HFFc6 (cell line): ENCODE measurements around the gene SEC23B. TPM values are rescaled to one million over a fixed set of nuclear protein-coding genes. Genes with fewer than 3 reads are reported as not detected.

ENCODE experiments used
- DNase-seq: peaks from one replicate; pipeline ENCODE4 v3.0.0-alpha.2; 2018
- H3K27ac Mint-ChIP-seq: 2 replicates; pipeline ENCODE4 v1.8.0; 2020; ENCODE audit warnings: mild to moderate bottlenecking, mixed read lengths
- H3K27me3 Mint-ChIP-seq: 2 replicates; pipeline ENCODE4 v1.8.0; 2021; ENCODE audit warnings: mild to moderate bottlenecking, moderate library complexity, mixed read lengths; ENCODE audit not compliant: insufficient read depth
- H3K36me3 Mint-ChIP-seq: 2 replicates; pipeline ENCODE4 v1.8.0; 2021; ENCODE audit warnings: low read depth, mixed read lengths
- H3K4me1 Mint-ChIP-seq: 2 replicates; pipeline ENCODE4 v1.8.0; 2020; ENCODE audit warnings: low read depth, mixed read lengths
- H3K4me3 Mint-ChIP-seq: 2 replicates; pipeline ENCODE4 v1.8.0; 2020; ENCODE audit warnings: mild to moderate bottlenecking, moderate library complexity, mixed read lengths
- H3K9me3 Mint-ChIP-seq: 2 replicates; pipeline ENCODE4 v1.8.0; 2020; ENCODE audit warnings: mild to moderate bottlenecking, mixed read lengths
- CTCF ChIP-seq: fragments of 200-600 bp; sonication (generic); IDR thresholded peaks from 2 replicates; pipeline ENCODE4 v1.5.0; 2021; ENCODE audit warnings: antibody characterized with exemption, mild to moderate bottlenecking
- total RNA-seq, 6 experiments: library from RNA; stranded (reverse); fragmentation: NEBNext Ultra II Directional; extraction: Animal tissue kit (Norgen Biotek cat#: 25700); gene quantifications; 2 replicates in 1 of 6; 3 replicates in 5 of 6; pipeline ENCODE4 v1.2.3, GENCODE V29; 2021

Gene SEC23B
- total RNA-seq, 6 experiments from 2014 or later = 50.8 to 63.4 (median 57.6) TPM

GRCh38 chr20:18533978-18534644, 26.4 kb downstream of the SEC23B start:
- 0 out of 2 replicates have a peak, but pooled peaks cover 5% of the 10 kb centered on the region for H3K4me1 Mint-ChIP-seq
- H3K4me3 Mint-ChIP-seq = no peak overlapping the region
- no peak for TF ChIP-seq CTCF
- H3K27me3 Mint-ChIP-seq = no peaks in the 10 kb centered on the region
- H3K36me3 Mint-ChIP-seq = peaks cover 53% of the 10 kb centered on the region
- no peaks in the 10 kb centered on the region for H3K9me3 Mint-ChIP-seq
- H3K27ac Mint-ChIP-seq = no peak overlapping the region
- no peak for DNase-seq

GRCh38 chr20:18537651-18538050, 29.9 kb downstream of the SEC23B start:
- peaks cover 23% of the 10 kb centered on the region for H3K4me1 Mint-ChIP-seq
- DNase-seq = peak; percentile 33

GRCh38 chr20:18541741-18542140, 34.0 kb downstream of the SEC23B start:
- no peak for TF ChIP-seq CTCF
- no peaks in the 10 kb centered on the region for H3K9me3 Mint-ChIP-seq
- peaks cover 33% of the 10 kb centered on the region for H3K4me1 Mint-ChIP-seq
- no peak overlapping the region for H3K4me3 Mint-ChIP-seq
- H3K27ac Mint-ChIP-seq = peak overlapping the region; percentile 33; the same call in 1 of the 2 replicates
- no peaks in the 10 kb centered on the region for H3K27me3 Mint-ChIP-seq
- H3K36me3 Mint-ChIP-seq = peaks cover 48% of the 10 kb centered on the region
- DNase-seq = peak; percentile 7

More at GRCh38 chr20:18537651-18538050, 29.9 kb downstream of the SEC23B start:
- H3K27ac Mint-ChIP-seq = no peak overlapping the region
- no peak overlapping the region for H3K4me3 Mint-ChIP-seq
- H3K9me3 Mint-ChIP-seq = no peaks in the 10 kb centered on the region
- TF ChIP-seq CTCF = no peak
- no peaks in the 10 kb centered on the region for H3K27me3 Mint-ChIP-seq
- peaks cover 45% of the 10 kb centered on the region for H3K36me3 Mint-ChIP-seq

- H3K4me3 Mint-ChIP-seq = no peak overlapping the region
- no peak for TF ChIP-seq CTCF
- H3K4me1 Mint-ChIP-seq = peaks cover 28% of the 10 kb centered on the region
- H3K27me3 Mint-ChIP-seq = no peaks in the 10 kb centered on the region
- no peak for DNase-seq
- H3K27ac Mint-ChIP-seq = peak overlapping the region; percentile 32; the same call in 1 of the 2 replicates
- no peaks in the 10 kb centered on the region for H3K9me3 Mint-ChIP-seq
- peaks cover 40% of the 10 kb centered on the region for H3K36me3 Mint-ChIP-seq
Measured at GRCh38 chr20:18543216-18543615, 35.5 kb downstream of the SEC23B start.

GRCh38 chr20:18543932-18544331, 36.2 kb downstream of the SEC23B start:
- no peak for TF ChIP-seq CTCF
- Mint-ChIP-seq H3K4me1 (peaks cover 28% of the 10 kb centered on the region), H3K9me3 (no peaks in the 10 kb centered on the region), H3K4me3 (no peak overlapping the region), H3K27me3 (no peaks in the 10 kb centered on the region), H3K27ac (no peak overlapping the region), H3K36me3 (peaks cover 45% of the 10 kb centered on the region)
- DNase-seq = no peak
